ENCODE measurements around the gene NAA10.

The NAA10 gene

DNA sequence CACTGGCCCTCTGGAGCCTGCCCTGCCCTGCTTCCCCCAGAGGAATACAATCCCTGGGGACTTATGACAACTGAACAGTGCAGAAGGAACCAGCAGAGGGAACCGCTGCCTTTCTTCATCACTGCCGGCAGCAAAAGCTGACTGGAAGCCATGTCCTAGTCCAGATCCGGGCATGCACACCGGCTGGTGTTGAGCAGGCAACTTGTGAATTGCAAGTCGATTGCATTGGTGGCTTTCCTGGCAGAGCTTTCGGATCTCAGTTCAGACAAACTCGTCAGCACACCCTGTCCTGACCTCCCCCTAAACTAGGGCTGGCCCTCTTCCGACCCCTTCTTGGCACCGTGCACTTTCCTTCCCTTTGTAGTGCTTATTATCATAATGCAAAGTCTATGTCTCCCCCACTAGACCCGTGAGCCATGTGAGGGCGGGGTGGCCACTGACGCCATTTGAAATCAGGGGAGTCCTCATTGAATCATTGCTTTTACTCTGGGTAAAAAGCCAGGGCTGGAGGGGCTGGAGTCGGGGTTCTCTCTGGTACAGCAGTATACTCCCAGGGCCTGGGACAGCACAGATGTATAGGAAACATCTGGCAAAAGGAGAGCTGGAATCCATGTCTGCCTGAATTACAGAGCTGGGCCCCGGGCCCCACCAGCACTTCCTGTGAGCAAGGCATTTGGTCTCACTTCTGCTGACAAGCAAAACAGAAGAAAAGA lies 10.5 kb downstream of the NAA10 start:
- Histone ChIP-seq H3K27ac (peak overlapping the region in 1 of 2 donors; percentile 91), H3K4me3 (peak overlapping the region; percentile 22)
- TF ChIP-seq, protein P1, sequence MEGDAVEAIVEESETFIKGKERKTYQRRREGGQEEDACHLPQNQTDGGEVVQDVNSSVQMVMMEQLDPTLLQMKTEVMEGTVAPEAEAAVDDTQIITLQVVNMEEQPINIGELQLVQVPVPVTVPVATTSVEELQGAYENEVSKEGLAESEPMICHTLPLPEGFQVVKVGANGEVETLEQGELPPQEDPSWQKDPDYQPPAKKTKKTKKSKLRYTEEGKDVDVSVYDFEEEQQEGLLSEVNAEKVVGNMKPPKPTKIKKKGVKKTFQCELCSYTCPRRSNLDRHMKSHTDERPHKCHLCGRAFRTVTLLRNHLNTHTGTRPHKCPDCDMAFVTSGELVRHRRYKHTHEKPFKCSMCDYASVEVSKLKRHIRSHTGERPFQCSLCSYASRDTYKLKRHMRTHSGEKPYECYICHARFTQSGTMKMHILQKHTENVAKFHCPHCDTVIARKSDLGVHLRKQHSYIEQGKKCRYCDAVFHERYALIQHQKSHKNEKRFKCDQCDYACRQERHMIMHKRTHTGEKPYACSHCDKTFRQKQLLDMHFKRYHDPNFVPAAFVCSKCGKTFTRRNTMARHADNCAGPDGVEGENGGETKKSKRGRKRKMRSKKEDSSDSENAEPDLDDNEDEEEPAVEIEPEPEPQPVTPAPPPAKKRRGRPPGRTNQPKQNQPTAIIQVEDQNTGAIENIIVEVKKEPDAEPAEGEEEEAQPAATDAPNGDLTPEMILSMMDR (IDR thresholded peaks at IDR 0.05): no peak
- no peak for DNase-seq (ENCODE audit: low spot score)

DNA sequence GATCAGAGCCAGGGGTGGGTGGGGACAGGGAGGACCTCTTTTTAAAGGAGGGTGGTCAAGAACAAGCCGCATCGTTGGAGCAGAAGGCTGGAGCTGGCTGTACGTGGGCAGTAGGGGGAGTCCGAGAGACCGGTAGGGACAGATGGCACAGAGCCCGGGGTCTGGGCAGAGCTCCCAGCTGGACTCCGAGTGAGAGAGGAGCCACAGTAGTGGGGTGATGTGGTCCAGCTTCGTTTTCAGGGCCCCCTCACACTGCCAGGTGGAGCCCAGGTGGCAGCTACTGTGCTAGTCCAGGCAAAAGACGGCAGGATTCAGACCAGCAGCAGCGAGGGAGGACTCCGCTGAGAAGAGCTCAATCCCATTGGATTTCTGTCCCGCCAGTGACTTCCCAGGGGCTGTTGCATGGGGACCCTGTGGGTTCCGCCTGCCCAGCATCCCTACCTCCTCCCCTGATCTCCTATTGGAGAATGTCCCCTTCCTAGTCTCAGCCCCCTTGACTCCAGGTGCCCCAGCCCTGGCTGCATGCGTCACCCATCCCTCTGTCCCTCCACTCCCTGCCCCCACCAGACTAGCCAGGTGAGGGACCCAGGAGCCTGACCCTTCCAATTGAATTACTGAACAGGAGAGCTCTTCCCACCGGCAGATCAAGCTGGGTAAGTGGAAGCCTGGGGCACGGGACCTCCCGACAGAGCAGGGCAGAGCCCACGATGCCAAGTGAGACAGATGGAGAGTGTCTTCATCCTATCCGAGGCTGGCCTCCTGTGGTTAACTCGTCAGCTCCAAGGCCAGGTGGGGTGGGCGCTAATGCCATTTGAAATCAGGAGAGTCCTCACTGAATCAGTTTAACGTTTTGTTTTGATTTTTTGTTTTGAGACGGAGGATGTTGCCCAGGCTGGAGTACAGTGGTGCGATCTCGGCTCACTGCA lies 11.6 kb downstream of the NAA10 start:
- Histone ChIP-seq H3K4me3 (peak overlapping the region; percentile 32), H3K27ac (no peak overlapping the region)
- TF ChIP-seq, protein P1 (IDR thresholded peaks at IDR 0.05): no peak
- DNase-seq (ENCODE audit: low spot score): no peak

DNA sequence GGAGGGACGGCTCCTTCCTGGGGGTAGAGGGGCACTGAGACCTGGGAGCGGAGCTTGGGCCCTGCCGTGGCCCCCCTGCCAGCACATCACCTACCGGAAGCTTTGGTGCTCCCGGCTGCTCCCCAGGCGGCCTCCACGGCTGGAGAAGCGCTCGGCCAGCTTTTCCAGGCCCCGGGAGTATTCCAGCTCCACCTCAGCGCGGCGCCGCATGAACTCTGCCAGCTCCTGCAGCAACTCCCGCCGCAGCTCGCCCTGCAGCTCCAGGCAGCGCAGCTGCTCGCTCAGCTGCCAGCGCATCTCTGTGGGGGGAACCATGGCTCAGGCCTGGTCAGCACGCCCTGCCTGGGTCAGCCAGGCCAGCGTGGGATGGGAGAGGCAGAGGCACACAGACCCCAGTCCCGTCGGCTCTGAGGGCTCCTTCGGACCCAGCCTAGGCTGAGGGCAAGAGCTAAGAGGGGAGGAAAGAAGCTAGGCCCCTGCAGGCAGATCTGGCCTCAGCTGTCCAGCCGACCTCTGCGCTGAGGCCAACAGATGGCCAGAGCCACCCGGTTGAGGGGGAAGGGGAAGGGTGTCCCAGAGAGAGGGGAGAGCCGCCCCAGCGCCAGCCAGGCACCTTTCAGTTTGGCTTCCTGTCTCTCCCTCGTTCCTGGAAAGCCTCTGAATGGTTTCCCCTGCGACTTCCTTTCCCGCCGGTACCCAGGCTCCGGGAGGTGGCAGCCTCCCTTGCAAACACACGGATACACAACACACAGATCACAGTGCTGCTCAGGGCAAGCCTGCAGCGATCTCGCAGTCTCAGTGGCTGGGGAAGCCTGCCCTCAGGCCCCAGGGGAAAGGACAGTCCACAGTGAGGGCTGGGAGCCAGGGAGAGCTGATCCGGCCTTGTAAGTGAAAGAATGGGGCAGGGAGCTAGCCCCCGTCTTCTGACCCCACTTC lies 13.1 kb downstream of the NAA10 start:
- TF ChIP-seq, protein P1 (IDR thresholded peaks at IDR 0.05): no peak
- DNase-seq (ENCODE audit: low spot score): no peak
- Histone ChIP-seq H3K27ac (no peak overlapping the region), H3K4me3 (peak overlapping the region; percentile 24)

DNA sequence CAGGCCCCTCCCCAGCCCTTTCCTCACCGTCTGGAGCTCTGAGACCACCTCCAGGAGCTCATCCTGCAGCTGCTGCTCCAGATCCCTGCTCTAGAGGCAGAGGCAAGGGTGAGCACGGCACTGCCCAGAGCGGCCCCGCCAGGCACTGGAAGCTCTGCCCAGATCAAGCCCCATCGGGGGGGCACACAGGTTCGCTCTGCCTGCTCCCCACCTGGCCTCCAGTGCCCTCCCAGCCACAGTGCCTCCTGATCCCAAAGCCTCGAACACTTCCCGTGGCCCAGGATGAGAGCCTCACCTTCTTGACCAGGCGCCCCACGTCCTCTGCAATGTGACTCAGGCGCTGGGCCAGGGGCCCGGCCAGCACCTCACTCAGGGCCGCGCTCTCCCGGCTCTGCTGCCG lies 13.8 kb downstream of the NAA10 start:
- H3K4me3 ChIP-seq: peak overlapping the region; percentile 24
- TF ChIP-seq, protein P1 (IDR thresholded peaks at IDR 0.05): no peak
- no peak overlapping the region for H3K27ac ChIP-seq
- no peak for DNase-seq (ENCODE audit: low spot score)

DNA sequence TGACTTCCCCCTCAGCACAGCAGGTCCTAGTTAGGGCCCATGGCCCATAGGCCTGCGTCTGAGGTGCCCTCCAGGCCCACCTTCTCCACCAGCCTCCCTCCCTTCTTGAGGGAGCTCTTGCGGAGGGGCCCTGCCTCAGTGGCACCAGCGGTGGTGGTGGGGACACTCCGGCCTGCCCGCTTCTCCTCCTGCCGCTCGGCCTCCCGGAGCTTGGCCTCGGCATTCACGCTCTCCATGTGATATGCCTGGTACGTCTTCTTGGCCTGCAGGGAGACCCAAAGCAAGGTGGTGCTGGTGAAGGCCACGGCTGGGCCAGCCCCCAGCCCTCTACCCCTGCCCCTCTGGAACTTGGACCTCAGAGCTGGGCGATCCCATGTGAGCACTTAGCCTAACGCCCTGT lies 14.3 kb downstream of the NAA10 start:
- no peak overlapping the region for H3K27ac ChIP-seq
- no peak overlapping the region for H3K4me3 ChIP-seq
- TF ChIP-seq, protein P1 (IDR thresholded peaks at IDR 0.05): no peak
- no peak for DNase-seq (ENCODE audit: low spot score)

DNA sequence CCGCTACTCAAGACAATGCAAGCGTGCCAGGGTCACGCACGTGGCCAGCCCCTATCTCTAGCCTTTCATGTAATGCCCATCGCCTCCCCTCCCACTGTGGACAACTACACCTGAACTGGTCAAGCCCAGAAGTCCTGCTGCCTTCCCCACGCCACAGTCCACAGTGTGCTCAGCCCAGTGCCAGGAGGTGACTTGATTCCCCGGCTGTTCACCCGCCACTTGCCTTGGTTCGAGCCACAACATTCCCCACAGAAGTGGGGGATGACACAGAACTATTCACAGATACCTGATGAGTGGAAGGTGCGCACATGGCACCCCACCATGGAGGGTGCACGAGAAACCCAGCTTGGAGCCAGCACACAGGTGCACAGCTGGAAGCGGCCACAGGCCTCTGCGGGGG lies 15.6 kb downstream of the NAA10 start:
- no peak for DNase-seq (ENCODE audit: low spot score)

More for the DNA sequence above, 15.6 kb downstream of the NAA10 start:
- Histone ChIP-seq H3K27ac (no peak overlapping the region), H3K4me3 (no peak overlapping the region)
- TF ChIP-seq, protein P1 (IDR thresholded peaks at IDR 0.05): no peak
